ENCODE measurements around the gene SFXN5.
"Not testable (repeated sequence)": the region's sequence is repeated elsewhere in the genome, so short reads cannot be mapped to it uniquely, and the experiment has no call there.

Gene SFXN5

DNA sequence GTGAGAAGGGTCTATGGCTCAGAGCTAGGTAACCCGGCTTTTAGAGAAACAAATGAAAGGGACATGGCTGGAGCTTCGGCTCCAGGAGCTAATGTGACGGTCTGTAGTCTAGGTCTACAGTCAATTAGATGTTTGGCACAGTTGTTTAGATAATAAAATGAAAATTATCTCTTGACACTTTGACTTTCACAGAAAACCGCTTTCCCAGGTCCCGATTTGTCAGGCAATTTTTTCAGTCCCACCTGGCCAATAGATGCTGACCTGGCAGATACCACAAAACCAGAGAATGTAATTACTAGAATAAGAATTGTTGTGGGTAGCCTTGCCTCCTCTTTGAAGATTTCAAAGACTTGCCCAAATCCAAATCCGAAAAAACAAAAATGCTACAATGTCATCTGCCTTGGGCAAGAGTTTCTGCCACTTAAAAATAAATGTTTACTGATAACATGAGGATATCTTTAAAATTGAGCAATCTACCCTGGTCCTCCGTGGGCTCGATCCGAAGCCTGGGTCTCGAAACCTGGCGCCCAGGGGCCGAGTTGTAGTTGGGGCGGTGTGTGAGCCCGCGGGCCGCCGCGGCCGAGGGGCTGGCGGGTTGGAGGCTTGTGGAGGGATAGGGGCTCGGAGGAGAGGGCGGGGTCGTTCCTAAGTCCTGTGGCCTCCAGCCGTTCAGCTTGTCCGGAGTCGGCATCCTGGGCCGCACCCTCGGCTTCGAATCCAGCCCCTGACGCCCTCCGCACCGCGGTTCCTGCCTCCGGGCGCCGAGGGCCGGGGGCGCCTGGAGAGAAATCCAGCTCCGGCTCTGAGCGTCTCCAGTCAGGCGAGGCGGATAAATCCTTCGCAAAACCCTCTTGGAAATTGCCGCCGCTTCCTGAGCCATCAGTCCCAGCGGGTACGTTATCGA lies 151.8 kb downstream of the SFXN5 start:
- no peak for DNase-seq

DNA sequence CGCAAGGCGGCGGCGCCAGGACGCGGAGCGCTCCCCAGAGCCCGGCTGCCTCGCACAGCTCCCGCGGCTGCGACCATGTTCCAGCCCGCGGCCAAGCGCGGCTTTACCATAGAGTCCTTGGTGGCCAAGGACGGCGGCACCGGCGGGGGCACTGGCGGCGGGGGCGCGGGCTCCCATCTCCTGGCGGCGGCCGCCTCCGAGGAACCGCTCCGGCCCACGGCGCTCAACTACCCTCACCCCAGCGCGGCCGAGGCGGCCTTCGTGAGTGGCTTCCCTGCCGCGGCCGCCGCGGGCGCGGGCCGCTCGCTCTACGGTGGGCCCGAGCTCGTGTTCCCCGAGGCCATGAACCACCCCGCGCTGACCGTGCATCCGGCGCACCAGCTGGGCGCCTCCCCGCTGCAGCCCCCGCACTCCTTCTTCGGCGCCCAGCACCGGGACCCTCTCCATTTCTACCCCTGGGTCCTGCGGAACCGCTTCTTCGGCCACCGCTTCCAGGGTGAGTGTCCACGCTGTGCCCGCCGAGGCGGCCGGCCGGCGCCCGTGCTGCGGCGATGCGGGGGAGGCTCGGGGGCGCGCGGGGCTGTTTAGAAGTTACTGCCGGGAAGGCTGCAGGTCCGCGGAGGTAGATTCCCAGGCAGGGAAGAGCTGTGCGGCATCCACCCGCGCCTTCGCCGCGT lies 153.5 kb downstream of the SFXN5 start:
- DNase-seq = no peak

GRCh38 chr2:72917138-72917876 lies 154.2 kb downstream of the SFXN5 start, which contains the start of gene EMX1:
TSS of gene EMX1 (plus strand) at chr2:72917519. CDS start at chr2:72917853, 334 bp downstream.
- no peak for DNase-seq

- no peak for DNase-seq
These were observed 154.8 kb downstream of the SFXN5 start for GRCh38 chr2:72916743-72917137.

DNA sequence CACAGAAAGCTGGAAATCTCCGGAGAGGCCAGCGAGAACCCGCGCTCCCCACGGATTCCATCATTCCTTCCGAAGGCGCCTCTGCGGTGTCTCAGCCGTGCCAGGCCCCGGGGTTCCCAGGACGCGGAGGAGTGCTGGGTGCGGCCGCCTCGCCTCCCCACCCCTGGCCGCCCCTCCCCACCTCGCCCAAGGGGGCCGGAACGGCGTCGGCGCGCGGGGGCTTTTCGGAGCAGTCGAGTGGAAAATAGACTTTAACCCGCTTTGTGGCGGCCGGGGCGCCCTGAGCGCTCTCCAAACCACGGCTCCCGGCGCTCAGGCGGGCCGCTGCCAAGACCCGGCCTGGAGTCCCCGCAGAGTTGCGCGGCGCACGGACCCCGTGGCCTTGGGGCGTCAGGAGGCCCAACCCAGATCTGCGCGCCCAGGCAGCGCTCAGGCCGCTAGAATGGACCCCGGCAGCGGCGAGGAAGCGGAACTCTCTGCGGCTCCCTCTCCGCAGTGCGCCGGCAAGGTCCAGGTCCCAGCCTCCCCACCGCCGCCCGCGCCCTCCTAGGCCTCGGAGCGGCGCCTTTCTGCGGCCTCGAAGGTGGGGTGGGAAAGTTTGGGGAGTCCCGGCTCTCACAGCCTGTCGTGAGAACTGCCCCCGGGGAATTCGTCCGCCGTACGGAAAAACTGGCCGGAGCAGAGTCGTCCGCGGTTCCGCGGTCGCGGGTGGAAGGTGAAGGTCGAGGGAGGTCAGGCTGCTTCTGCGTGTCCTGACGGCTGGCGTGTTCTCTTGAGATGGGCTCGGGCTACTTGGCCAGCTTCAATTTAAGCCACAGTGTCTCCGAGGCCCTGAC lies 155.4 kb downstream of the SFXN5 start:
- DNase-seq = no peak

GRCh38 chr2:72915320-72915906 lies 156.1 kb downstream of the SFXN5 start:
- DNase-seq = no peak

- DNase-seq = no peak
These were observed 156.8 kb downstream of the SFXN5 start for GRCh38 chr2:72914589-72915319.

- DNase-seq = no peak
These were observed 157.3 kb downstream of the SFXN5 start for GRCh38 chr2:72914206-72914559.

GRCh38 chr2:72913486-72914205 lies 157.9 kb downstream of the SFXN5 start:
- DNase-seq = no peak

DNA sequence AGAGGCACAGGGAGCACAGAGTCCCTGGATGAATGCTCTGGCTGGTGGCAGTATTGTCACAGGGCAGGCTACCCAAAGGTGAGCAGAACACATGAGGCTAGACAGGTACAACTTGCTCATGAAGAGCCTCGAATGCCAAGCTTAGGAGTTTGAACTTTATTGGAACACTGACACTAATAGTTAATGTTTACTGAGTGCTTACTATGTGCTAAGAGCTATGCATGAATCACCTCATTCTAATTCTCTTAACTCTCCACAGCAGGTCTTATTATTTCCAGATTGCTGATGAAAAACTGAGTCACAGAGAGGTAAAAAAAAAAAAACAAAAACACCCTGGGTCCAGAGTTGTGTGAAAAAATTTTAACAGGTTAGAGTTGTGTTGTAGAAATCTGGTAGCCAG lies 160.3 kb downstream of the SFXN5 start:
- DNase-seq = no peak

GRCh38 chr2:72908741-72909140 lies 162.8 kb downstream of the SFXN5 start:
- no peak for DNase-seq

DNA sequence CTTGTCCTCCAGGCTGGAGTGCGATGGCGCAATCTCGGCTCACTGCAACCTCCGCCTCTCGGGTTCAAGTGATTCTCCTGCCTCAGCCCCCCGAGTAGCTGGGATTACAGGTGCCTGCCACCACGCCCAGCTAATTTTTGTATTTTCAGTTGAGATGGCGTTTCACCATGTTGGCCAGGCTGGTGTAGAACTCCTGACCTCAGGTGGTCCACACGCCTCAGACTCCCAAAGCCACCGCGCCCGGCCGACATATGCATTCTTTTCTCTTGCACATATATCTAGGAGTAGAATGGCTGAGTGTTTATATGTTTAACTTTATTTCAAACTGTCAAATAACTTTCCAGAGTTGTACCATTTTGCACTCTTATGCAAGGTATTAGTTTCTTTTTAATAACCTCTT lies 164.1 kb downstream of the SFXN5 start:
- DNase-seq = not testable (repeated sequence)

DNA sequence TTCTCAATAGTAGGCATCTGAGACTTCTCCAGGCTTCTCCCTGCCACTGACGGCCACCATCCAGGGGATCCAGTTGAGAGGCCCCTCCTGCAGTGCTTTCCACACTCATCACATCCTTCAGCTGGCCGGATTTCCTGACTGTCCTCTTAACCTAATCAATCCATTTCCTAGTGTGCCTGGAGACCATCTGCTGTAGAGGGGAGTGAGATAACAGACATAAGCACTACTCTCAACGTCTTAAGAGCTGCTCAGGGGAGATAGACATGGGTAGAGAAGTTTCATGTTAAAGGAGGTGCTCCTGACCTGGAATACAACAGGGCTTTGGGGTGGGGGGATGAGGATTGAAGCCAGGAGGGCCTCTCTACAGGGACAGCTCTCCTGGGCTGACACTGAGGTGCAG lies 170.1 kb downstream of the SFXN5 start:
- no peak for DNase-seq

- no peak for DNase-seq
These were observed 171.2 kb downstream of the SFXN5 start for GRCh38 chr2:72900191-72900825.

- DNase-seq = no peak
These were observed 173.0 kb downstream of the SFXN5 start for GRCh38 chr2:72898585-72898906.

DNA sequence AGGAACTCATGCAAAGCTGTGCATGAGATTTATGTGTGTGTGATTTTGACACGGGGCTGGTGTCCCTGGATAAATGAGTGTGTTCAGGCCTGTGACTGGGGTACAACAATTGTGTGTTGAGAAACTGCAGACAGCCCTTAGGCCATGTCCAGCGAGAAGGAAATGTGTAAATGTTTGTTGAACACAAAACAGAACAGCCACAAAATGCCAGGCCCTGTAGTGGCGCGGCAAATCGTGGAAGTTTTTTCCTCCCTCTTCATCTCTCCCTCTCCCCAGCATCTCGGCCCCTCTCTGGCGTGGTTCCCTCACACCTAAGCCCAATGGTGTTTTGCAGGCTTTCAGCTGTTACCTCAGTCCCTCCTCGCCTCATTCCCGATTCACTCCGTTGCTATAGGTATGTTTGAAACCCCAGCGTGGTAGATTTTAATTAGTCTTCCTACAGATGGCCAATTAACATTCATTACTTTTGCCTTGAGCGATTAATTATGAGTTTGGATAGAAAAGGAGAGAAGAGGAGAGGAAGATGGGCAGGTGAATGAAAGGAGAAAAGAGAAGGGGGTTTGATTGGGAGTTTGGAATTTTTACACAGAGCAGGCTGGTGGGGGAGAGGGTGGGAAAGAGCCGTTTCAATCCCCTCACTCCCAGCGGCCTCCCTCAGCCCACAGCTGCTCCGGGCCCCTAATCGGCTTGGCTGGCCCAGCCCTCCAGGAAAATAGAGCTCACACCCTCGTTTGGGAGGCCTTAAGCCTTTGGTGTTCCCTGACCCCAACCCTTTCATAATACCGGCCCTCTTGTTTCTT lies 173.5 kb downstream of the SFXN5 start:
- no peak for DNase-seq

DNA sequence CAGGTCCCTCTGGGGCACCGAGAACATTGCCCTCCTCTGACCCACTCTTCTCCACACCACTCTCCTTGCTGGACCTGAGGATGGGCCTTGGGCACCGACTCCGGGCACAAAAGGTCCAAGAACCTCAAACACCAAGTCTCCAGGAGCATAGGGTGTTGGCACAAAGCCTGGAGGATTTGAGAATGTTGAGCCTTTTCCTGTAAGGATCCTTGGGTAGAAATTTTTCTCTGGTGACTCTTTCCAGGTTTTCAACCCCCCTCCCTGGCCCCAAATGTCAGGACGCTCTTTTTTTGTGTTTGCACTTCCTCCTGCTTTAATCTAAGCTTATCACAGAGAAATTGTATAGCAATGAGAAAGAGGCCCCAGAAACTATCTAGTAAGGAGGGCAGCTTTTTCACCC lies 175.1 kb downstream of the SFXN5 start:
- peak; percentile 54 for DNase-seq

GRCh38 chr2:72895759-72896281 lies 175.7 kb downstream of the SFXN5 start:
- peak; percentile 62 for DNase-seq

- no peak for DNase-seq
These were observed 176.4 kb downstream of the SFXN5 start for GRCh38 chr2:72895154-72895553.

Data from fibroblast of skin of right quadriceps (primary cell).